Activated naive CD8-positive, alpha-beta T cell treated with anti-CD3 and anti-CD28 coated beads, Interleukin-2, amount 50 U/mL, for 24 hours (primary cell): ENCODE measurements around the gene CMTR1.

Experiments
- ATAC-seq: fragments of 150-1000 bp; cut with Tn5 transposase; one replicate; pipeline ENCODE4 v1.10.0; 2021
- DNase-seq: peaks from one replicate; pipeline ENCODE4 v3.0.0; 2021
- H3K27ac Mint-ChIP-seq: one replicate; pipeline ENCODE4 v1.8.0; 2021; ENCODE audit warnings: mild to moderate bottlenecking, mixed read lengths
- H3K27me3 Mint-ChIP-seq: one replicate; pipeline ENCODE4 v1.8.0; 2021; ENCODE audit warnings: mixed read lengths
- H3K36me3 Mint-ChIP-seq: one replicate; pipeline ENCODE4 v1.8.0; 2021; ENCODE audit warnings: low read depth, mixed read lengths
- H3K4me1 Mint-ChIP-seq: one replicate; pipeline ENCODE4 v1.8.0; 2021; ENCODE audit warnings: mixed read lengths
- H3K4me3 Mint-ChIP-seq: one replicate; pipeline ENCODE4 v1.8.0; 2021; ENCODE audit warnings: mild to moderate bottlenecking, moderate library complexity, mixed read lengths
- H3K9me3 Mint-ChIP-seq: one replicate; pipeline ENCODE4 v1.8.0; 2021; ENCODE audit warnings: mixed read lengths

The CMTR1 gene

DNA sequence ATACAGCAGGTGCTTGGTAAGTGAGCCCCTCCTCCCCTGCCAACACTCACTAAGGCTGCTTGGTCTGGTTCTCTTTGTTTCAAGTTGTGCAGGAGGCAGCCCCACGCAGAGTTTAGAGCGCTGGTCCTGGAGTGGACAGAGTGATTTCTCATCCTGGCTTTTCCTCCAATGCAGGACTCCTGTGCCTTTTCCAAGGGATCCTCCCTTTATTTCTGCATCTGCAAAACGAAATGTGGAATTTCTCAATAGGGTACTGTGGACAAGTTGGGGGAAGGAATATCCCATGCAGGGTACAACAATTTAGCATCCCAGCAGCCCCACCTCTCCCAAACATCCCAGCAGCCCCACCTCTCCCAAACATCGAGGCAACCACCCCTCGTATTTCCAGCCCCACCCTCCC lies 97.3 kb downstream of the CMTR1 start:
- H3K27me3 Mint-ChIP-seq = peaks cover 2% of the 10 kb centered on the region
- H3K4me3 Mint-ChIP-seq = no peak overlapping the region
- no peaks in the 10 kb centered on the region for H3K36me3 Mint-ChIP-seq
- H3K4me1 Mint-ChIP-seq = peaks cover 19% of the 10 kb centered on the region
- DNase-seq (no peak), ATAC-seq (no peak)
- H3K9me3 Mint-ChIP-seq = no peaks in the 10 kb centered on the region
- H3K27ac Mint-ChIP-seq = no peak overlapping the region

DNA sequence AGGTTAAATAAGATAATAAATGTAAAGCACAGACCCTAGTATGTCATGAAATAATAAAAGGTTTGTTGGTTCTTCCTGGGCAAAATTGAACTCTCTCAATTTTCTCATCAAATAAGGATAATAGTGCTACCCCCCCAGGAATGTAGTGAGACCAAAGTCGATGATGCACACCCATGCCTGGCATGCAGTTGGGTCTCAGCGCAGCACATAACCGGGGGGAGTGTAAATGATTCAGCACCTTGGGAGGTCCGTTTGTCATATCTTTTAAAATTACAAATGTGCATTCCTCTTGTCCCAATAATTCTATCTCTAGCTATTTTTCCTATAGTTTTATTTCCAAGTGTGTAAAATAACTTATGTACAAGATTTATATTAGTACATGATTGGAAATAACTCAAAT lies 98.0 kb downstream of the CMTR1 start:
- Mint-ChIP-seq H3K36me3 (no peaks in the 10 kb centered on the region), H3K9me3 (no peaks in the 10 kb centered on the region), H3K27me3 (peaks cover 2% of the 10 kb centered on the region), H3K4me3 (no peak overlapping the region), H3K27ac (no peak overlapping the region), H3K4me1 (peaks cover 14% of the 10 kb centered on the region)
- ATAC-seq (no peak), DNase-seq (no peak)
